Measurements from ENCODE around the gene ADAMTS6.

- TF ChIP-seq CTCF (IDR thresholded peaks at IDR 0.05) (no peak), EZH2 (IDR thresholded peaks at IDR 0.05; ENCODE audit: borderline replicate concordance, insufficient read depth, low read depth, low read length, poor library complexity, severe bottlenecking) (no peak)
Observed at GRCh38 chr5:65252977-65253376, 228.7 kb downstream of the ADAMTS6 start.
